Sciatic nerve (tissue), 2 donors: Measurements from ENCODE around the gene TTC9C. TPM values are rescaled to one million over a fixed set of nuclear protein-coding genes. Genes with fewer than 3 reads are reported as not detected.
A peak's percentile ranks its signal among the peaks of the same experiment; 100 is the strongest.
"Not testable (repeated sequence)": the region's sequence is repeated elsewhere in the genome, so short reads cannot be mapped to it uniquely, and the experiment has no call there.

ENCODE experiments used
- ATAC-seq: fragments of 200-7000 bp; cut with Tn5 transposase; one replicate; pipeline ENCODE4 v1.9.1; 2020; ENCODE audit warnings: mild to moderate bottlenecking, moderate library complexity
- DNase-seq: peaks from one replicate; pipeline ENCODE4 v3.0.0-alpha.2; 2020; ENCODE audit warnings: low spot score
- intact Hi-C: fragments of 100-400 bp; cut with DNase I; formaldehyde crosslinking; loops from one replicate; pipeline ENCODE4 v1.14.2; 2022
- total RNA-seq: library from RNA; stranded (reverse); fragmentation: NEBNext Ultra II Directional; extraction: Animal tissue kit (Norgen Biotek cat#: 25700); gene quantifications from one replicate; pipeline ENCODE4 v1.2.1, GENCODE V29; 2021
- donor health status: DM: no; HTN: no; CAD: no.
- donor health status: DM: no; HTN: no; CAD: no.

TTC9C gene
- total RNA-seq, 1 donor from 2014 or later = 30.9 TPM

GRCh38 chr11:62708793-62709192, 19.5 kb upstream of the TTC9C start:
- no peak for DNase-seq
- intact Hi-C loops = no loop called here
- ATAC-seq = peak; percentile 0

DNA sequence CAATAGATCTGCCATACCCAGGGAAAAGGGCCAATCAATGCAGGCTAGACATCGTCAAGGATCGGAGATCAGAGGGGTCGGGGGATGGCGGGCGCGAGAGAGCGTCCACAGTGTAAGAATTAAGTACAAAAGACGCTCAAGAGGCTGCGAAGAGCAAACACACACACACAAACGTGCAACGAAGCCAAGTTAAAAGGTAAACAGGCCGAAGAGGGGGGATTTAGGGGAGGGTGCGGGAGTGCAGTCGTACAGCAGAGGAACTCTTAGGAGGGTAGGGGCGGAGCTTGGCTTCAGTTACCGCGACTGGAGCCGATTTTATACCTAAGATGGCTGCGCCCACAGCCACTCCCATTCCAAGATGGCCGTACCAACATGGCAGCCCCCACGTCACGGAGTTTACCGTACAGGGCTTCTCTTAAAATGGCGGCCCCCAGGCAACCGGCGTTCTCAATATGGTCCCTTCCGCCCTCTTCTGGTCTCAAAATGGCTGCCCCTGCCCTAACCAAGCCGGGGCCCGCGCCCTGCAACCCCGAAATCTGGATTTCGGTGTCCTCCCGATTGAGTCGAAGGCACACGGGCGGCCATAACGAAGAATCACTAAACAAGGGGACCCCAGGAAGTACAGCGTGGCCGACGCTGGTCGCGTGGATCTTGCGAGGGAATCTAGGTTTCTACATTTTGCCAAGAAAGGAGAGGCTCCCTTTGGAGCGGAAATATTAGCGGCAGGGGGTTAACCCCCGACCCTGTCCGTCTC, 18.9 kb upstream of the TTC9C start:
- intact Hi-C loops = no loop called here
- DNase-seq (peak; percentile 98), ATAC-seq (peak; percentile 94)

- ATAC-seq = no peak
- intact Hi-C loops = no loop called here
Measured at GRCh38 chr11:62710001-62710345, 18.3 kb upstream of the TTC9C start.

GRCh38 chr11:62712276-62712812, 15.9 kb upstream of the TTC9C start:
- intact Hi-C loops = no loop called here
- ATAC-seq (no peak), DNase-seq (peak; percentile 13)

More at GRCh38 chr11:62710001-62710345, 18.3 kb upstream of the TTC9C start:
- DNase-seq = no peak

DNA sequence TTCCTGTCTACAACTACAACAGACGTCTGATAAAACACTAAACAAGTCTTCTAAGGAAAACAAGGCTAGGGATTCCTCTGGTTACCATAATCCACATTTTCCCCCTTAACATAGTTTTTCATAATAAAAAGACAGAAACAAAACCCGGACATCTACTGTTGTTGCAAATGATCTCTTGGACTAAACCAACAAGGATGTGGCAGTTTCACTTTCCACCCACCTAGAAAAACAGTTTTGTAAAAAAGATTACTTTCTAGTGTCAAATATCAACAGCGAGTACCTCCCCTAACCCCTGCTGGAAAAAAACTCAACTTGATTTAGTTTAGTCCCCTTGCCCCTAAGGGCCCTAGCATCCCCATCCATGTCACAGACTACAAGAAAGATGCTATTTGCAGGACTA, 15.4 kb upstream of the TTC9C start:
- ATAC-seq (no peak), DNase-seq (no peak)
- intact Hi-C loops = no loop called here

GRCh38 chr11:62713343-62713742, 14.9 kb upstream of the TTC9C start:
- no peak for ATAC-seq
- DNase-seq = peak; percentile 19
- intact Hi-C loops = no loop called here

GRCh38 chr11:62715150-62716130, 12.8 kb upstream of the TTC9C start:
- ATAC-seq (no peak), DNase-seq (peak; percentile 13)
- intact Hi-C loops = no loop called here

DNA sequence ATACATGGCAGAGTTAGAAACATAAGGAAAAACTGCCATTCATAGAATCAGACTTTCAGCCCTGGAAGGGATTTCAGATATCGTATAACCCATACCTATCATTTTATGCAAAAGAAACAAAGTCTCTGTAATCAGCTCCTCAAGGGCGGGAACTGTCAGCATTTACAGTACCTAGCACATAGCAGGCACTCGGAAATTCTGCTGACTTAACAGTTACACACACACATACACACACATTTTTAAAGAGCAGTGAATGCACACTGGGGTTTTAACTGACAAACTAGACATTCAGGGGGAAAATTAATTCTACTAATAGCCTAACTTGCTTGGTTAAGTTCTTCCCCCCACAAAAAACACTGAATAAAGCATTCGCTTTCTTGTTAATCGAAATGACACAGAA, 12.1 kb upstream of the TTC9C start:
- ATAC-seq (no peak), DNase-seq (no peak)
- intact Hi-C loops = no loop called here

- ATAC-seq (no peak), DNase-seq (no peak)
- intact Hi-C loops = no loop called here
Measured at GRCh38 chr11:62716816-62717215, 11.5 kb upstream of the TTC9C start.

- intact Hi-C loops = no loop called here
- DNase-seq = peak; percentile 1
- ATAC-seq = no peak
Measured at GRCh38 chr11:62719302-62719978, 8.8 kb upstream of the TTC9C start.

DNA sequence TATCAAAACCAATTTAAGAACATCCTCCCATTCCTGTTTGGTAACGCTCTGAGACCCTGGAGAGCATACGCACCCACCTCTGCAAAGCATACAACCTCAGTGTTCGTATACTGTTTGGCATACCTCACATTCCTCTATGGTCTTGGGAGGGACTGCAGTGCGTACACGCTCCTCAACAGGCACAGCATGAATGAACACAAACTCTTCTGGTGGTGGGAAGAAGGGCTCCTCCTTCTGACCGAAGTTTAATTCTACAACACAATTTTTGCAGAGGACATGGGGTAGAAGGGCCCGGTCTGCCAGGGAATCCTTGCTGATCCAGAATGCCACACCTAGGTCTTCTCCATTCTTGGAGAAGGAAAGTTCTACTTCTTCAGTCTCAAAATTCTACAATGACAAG, 6.3 kb upstream of the TTC9C start:
- ATAC-seq (no peak), DNase-seq (peak; percentile 5)
- intact Hi-C loops = no loop called here

- peak; percentile 18 for DNase-seq
- no peak for ATAC-seq
- intact Hi-C loops = no loop called here
Measured at GRCh38 chr11:62724171-62724570, 4.1 kb upstream of the TTC9C start.

GRCh38 chr11:62725646-62726045, 2.6 kb upstream of the TTC9C start:
- no peak for ATAC-seq
- DNase-seq = no peak
- intact Hi-C loops = no loop called here

- DNase-seq (no peak), ATAC-seq (no peak)
- intact Hi-C loops = no loop called here
Measured at GRCh38 chr11:62726156-62726914, 2.0 kb upstream of the TTC9C start.

GRCh38 chr11:62726915-62727164, 1.4 kb upstream of the TTC9C start:
- intact Hi-C loops = no loop called here
- DNase-seq (no peak), ATAC-seq (no peak)

DNA sequence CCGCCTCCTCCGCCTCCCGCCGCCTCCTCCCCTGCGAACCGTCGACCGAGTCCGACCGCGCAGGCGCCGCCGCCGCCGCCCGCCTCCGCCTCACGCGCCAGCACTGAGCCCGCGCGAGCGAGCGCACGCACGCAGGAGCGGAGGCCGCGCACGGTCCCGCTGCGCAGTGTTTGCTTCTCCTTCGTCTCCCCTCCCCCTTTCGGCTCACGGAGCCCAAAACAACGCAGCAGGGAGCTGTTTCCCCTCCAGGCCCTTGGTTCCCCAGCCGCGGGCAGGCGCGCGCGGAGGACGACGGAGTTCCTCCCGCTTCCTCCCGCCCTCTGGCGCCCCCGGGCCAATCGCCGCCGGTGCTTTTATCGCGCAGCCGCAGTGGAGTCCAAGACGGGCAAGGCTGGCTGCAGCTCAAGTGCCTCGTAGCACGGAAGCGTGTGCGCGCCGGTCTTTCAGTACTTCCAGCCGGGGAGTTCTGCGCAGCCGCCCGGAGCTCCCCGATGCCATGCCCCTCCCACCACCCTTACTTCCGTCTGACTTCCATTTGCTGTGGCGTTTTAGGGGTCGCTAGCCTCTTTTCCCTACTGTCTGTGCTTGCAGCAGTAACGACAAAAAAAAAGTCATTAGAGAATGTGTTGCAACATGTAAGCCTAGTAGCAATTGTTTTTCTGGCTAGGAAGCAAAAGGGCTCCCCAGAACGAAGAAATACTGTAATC, 968 bp upstream of the TTC9C start, which contains the start of gene HNRNPUL2:
Gene HNRNPUL2 (minus strand): TSS at position 293 of the 707 bp plus-strand sequence. CDS start 301 bp downstream, outside the sequence.
- peak; percentile 99 for DNase-seq
- ATAC-seq = peak; percentile 97
- intact Hi-C loops = no loop called here

- intact Hi-C loops = no loop called here
- DNase-seq (no peak), ATAC-seq (peak; percentile 91)
Measured at GRCh38 chr11:62727872-62728170, 465 bp upstream of the TTC9C start.

- DNase-seq = peak; percentile 26
- ATAC-seq, intact Hi-C loops: not testable (repeated sequence)
Measured at GRCh38 chr11:62730076-62730475, 1.8 kb downstream of the TTC9C start.
